HG03457 (cell line): ENCODE results near the gene RGS18.
"Not testable (repeated sequence)": the region's sequence is repeated elsewhere in the genome, so short reads cannot be mapped to it uniquely, and the experiment has no call there.

ENCODE experiments used
- ATAC-seq: cut with Tn5 transposase; IDR thresholded peaks from one replicate; pipeline ENCODE4 v1.9.1; 2021; ENCODE audit warnings: moderate number of reproducible peaks; ENCODE audit not compliant: unreplicated experiment

The RGS18 gene

DNA sequence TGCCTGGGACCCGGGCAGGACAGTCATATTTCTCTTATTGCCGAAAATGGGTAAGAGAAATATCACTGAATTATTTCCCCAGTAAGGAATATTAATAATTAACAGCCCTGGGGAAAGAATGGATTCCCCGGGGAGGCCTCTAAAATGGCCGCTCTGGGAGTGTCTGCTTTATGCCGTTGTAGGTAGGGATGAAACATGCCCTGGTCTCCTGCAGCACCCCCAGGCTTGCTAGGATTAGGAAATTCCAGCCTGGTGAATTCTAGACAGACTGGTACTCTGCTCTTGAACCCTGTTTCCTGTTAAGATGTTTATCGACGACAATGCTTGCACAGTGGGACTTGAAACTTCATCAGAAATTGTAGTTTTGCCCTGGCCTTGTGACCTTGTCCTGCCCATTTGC is 6.7 kb downstream of the RGS18 start:
- ATAC-seq = not testable (repeated sequence)

GRCh38 chr1:192167011-192167410 is 8.7 kb downstream of the RGS18 start:
- ATAC-seq = no peak

DNA sequence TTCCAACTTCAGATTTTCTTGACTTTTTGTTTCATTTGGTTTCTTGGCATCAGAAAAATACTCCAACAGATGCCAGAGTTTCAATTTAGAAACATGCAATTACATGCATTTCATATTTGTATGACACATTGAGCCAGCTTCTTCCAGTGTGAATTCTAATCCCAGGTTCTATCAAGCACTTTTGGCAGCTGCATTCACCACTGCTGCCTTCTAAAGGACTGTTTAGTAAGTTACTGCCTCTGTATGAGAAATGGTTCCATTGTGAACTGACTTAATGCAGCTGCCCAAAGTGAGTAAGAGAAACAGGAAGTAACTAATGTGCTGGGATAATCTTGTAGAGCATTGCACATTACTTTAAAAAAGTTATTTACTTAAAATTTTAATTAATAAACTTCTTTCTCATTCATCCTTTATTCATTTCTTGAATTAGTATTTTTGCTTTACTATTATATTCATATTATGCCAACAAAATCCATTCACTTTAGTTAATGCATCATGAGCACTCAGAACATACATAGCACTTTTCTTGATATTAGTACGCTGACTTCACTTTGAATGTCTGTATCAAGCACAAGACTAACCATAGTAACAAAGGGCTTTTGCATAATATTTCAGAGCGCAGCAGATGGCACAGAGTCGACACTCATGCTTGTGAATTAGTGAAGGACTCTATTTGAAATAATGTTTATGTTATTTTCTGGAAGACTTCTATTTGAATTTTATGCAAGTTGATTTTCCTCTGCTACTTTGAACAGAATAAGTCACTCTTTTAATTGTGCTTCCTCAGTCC is 9.8 kb downstream of the RGS18 start:
- ATAC-seq = no peak

DNA sequence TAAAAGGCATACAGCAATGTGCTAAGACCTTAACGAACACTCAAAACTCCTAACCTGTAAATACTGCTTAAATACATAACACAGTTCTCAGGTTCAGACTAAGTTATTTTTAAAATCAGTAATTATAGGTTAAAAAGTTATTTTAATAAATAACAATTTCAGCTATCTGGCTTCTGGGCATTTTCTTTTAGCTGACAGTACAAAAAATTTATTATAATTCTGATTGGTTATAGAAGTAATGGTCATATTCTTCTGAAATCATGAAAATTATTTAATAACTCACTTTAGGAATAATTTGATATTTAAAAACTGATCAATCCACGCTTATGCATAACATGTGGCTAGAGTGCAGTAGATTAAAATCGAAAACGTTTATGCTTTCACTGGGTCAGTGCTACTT is 10.7 kb downstream of the RGS18 start:
- ATAC-seq = no peak

GRCh38 chr1:192170196-192170984 is 12.1 kb downstream of the RGS18 start:
- ATAC-seq = no peak

DNA sequence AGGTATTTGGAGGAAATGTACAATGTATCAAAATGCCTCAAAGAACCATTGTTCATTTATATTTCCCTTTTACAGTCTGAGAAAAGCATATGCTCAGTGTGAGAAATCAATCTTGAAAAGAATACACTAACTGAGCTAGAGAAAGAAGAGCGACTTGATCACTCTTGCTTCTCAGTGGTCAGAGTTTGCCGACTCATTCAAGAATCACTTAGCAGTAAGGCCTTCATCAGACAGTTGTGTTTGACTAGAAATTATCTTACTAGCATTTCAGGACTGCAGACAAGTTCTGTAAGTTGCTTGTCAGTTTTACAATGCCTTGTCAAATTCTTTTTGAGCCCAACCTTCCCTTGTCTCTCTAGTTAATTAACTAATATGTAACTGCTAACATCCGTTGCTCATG is 12.9 kb downstream of the RGS18 start:
- ATAC-seq = no peak

GRCh38 chr1:192175971-192176370 is 17.7 kb downstream of the RGS18 start:
- no peak for ATAC-seq

- ATAC-seq = no peak
These were observed 25.5 kb downstream of the RGS18 start for GRCh38 chr1:192183788-192184187.

- ATAC-seq = no peak
These were observed 27.9 kb downstream of the RGS18 start for GRCh38 chr1:192186197-192186596.

- no peak for ATAC-seq
These were observed 31.8 kb downstream of the RGS18 start for GRCh38 chr1:192190066-192190465.

DNA sequence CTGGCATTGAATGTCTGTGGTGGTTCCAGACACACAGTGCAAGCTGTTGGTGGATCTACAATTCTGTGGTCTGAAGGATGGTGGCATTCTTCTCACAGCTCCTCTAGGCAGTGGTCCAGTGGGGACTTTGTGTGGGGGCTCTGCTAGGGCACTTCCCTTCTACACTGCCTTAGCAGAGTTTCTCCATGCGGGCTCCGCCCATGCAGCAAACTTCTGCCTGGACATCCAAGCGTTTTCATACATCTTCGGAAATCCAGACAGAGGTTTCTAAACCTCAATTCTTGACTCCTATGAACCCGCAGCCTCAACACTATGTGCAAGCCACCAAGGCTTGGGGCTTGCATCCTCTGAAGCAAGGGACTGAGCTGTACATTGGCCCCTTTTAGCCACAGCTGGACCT is 43.0 kb downstream of the RGS18 start:
- no peak for ATAC-seq

DNA sequence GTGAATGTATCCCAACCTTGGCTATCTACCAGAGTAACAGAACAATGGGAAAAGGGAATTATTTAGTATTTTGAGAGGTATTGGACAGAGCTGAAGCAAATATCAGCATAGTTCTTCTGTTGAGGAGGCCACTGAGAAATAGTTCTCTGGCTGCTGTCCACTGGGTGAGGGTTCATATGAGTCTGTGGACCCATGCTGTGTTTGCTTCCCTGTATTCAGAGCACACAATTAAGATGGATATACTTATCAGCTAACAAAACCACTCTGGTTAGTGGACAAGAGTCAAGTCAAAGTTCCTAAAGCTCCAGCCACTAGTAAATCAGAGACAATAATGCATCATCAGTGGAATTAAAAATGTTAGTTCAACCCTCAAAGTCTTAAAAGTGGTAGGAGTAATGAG is 66.1 kb downstream of the RGS18 start:
- no peak for ATAC-seq

DNA sequence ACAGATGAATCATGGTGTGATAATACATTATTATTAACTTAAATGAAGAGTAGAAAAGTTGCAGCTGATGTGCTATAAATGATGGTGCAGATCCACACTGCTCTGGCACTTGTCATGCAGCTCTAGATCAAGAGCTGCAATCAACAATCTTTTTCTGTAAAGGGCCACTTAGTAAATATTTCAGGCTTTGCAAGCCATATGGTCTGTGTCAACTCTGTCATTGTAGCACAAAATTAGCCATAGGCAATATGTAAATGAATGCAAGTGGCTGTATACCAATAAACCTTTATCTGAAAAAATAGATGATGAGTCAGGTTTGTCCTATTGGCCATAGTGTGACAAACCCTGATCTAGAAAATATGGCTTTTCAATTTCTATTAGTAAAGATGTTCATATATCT is 66.6 kb downstream of the RGS18 start:
- ATAC-seq = no peak

- ATAC-seq = no peak
These were observed 67.0 kb downstream of the RGS18 start for GRCh38 chr1:192225266-192225665.

- ATAC-seq = no peak
These were observed 67.4 kb downstream of the RGS18 start for GRCh38 chr1:192225703-192226102.

- ATAC-seq = no peak
These were observed 69.1 kb downstream of the RGS18 start for GRCh38 chr1:192227330-192227729.

- ATAC-seq = not testable (repeated sequence)
These were observed 69.7 kb downstream of the RGS18 start for GRCh38 chr1:192227980-192228379.

DNA sequence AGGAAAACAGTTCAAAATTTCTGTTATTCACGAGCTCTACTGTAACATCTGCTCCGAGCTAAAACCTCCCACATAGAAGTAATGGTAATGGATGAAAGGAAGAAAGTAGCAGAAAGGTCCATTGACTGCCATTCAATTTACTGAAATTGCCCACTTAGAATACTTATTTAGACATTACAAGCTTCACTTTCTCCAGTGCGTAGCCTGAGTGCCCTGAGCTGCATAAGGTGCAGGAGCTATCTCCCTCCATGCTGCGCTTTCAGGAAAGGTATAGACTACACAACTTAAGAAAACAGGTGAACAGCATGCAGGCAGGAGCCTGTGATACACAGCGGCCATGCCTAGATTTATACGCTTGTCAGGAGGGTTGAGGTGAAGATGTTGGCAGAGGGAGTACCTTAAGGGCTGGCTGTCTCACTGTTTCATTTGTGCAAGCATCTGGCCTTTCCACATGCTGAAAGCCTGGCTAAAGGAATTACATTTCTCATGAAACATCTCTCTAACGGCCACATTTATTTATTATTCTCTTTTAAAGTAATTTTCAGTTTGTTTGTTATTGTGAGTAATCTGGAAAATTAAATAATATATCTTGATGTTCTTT is 74.7 kb downstream of the RGS18 start:
- no peak for ATAC-seq

GRCh38 chr1:192235127-192235526 is 76.9 kb downstream of the RGS18 start:
- ATAC-seq = no peak
